HG03354 (cell line): Measurements from ENCODE around the gene CHD9.
"Not testable (repeated sequence)": the region's sequence is repeated elsewhere in the genome, so short reads cannot be mapped to it uniquely, and the experiment has no call there.

Experiments
- ATAC-seq: cut with Tn5 transposase; IDR thresholded peaks from one replicate; pipeline ENCODE4 v1.9.1; 2021; ENCODE audit warnings: mild to moderate bottlenecking; ENCODE audit not compliant: unreplicated experiment, poor library complexity, severe bottlenecking

The CHD9 gene

GRCh38 chr16:53068423-53068833 lies 13.6 kb downstream of the CHD9 start:
- ATAC-seq, result peak; percentile 64

- ATAC-seq, result no peak
Observed at GRCh38 chr16:53069772-53070171, 15.0 kb downstream of the CHD9 start.

- peak; percentile 66 for ATAC-seq
Observed at GRCh38 chr16:53071748-53072301, 17.0 kb downstream of the CHD9 start.

GRCh38 chr16:53073022-53073421 lies 18.2 kb downstream of the CHD9 start:
- no peak for ATAC-seq

- ATAC-seq, result not testable (repeated sequence)
Observed at GRCh38 chr16:53074296-53074695, 19.5 kb downstream of the CHD9 start.

GRCh38 chr16:53075461-53075860 lies 20.7 kb downstream of the CHD9 start:
- not testable (repeated sequence) for ATAC-seq

- no peak for ATAC-seq
Observed at GRCh38 chr16:53078247-53078646, 23.5 kb downstream of the CHD9 start.

GRCh38 chr16:53078765-53079485 lies 24.1 kb downstream of the CHD9 start:
- ATAC-seq, result no peak

- no peak for ATAC-seq
Observed at GRCh38 chr16:53080345-53081031, 25.7 kb downstream of the CHD9 start.

- ATAC-seq, result no peak
Observed at GRCh38 chr16:53081032-53081424, 26.2 kb downstream of the CHD9 start.

GRCh38 chr16:53081686-53082407 lies 27.1 kb downstream of the CHD9 start:
- ATAC-seq, result no peak

- ATAC-seq, result no peak
Observed at GRCh38 chr16:53082509-53082908, 27.7 kb downstream of the CHD9 start.

GRCh38 chr16:53083119-53083518 lies 28.3 kb downstream of the CHD9 start:
- ATAC-seq, result no peak

- no peak for ATAC-seq
Observed at GRCh38 chr16:53084141-53084541, 29.4 kb downstream of the CHD9 start.

- no peak for ATAC-seq
Observed at GRCh38 chr16:53084746-53085334, 30.0 kb downstream of the CHD9 start.

GRCh38 chr16:53085369-53085843 lies 30.6 kb downstream of the CHD9 start:
- no peak for ATAC-seq

GRCh38 chr16:53085931-53086421 lies 31.2 kb downstream of the CHD9 start:
- no peak for ATAC-seq

- ATAC-seq, result no peak
Observed at GRCh38 chr16:53087101-53087500, 32.3 kb downstream of the CHD9 start.

- ATAC-seq, result no peak
Observed at GRCh38 chr16:53089434-53090285, 34.9 kb downstream of the CHD9 start.
